Caki2 (cell line): Measurements from ENCODE around the gene FBXO4. TPM values are rescaled to one million over a fixed set of nuclear protein-coding genes. Genes with fewer than 3 reads are reported as not detected.
"Not testable (repeated sequence)": the region's sequence is repeated elsewhere in the genome, so short reads cannot be mapped to it uniquely, and the experiment has no call there.

Experiments
- DNase-seq: peaks from one replicate; pipeline ENCODE4 v3.0.0-alpha.2; 2015; ENCODE audit warnings: low read depth
- in situ Hi-C: cut with HindIII; loops from 2 replicates; pipeline ENCODE4 v1.10.0; 2016; ENCODE audit warnings: low sequenced_read_pairs, low pct_unique_long_range_greater_than_20kb, mixed read lengths
- total RNA-seq: library from RNA; depleted of rRNA; stranded (reverse); fragments of >200 nt; shearing (Covaris generic); gene quantifications from 2 replicates; pipeline ENCODE4 v1.2.3, GENCODE V29; 2014; ENCODE audit warnings: low replicate concordance; rRNA removed

FBXO4 gene
- total RNA-seq, 1 experiment from 2014 or later = 20.6 TPM

DNA sequence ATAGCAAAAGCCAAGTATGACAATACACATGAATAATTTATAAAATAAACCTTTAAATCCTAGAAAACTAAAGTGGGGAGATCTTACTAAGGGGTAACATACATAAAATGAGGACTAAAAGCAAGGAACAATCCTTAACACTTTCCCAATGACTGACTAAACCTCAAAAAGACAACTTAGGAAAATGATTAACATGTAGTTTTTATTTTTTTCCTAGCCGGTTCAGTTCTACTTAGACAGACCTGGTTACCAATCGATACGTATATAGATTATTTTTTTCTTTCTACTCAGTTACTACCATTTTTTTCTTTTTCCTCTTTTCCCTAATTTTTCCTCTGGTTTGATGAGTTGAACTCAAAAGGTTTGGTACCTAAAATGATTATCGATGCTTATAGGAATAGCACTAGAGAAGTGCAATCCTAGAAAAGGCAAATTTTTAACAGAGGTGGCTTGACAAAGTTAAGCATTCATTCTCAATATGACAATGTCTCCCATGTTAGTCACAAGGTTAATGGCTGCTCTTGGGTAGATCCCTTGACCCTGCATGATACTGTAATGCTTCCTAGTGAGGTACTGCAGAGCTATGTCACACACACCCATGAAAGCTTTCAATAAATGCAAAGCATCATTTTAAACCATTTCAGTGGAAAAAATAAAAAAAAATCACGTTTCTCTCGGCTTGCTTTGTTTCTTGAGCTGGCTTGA is 41.5 kb downstream of the FBXO4 start:
- in situ Hi-C loops = no loop called here
- no peak for DNase-seq

DNA sequence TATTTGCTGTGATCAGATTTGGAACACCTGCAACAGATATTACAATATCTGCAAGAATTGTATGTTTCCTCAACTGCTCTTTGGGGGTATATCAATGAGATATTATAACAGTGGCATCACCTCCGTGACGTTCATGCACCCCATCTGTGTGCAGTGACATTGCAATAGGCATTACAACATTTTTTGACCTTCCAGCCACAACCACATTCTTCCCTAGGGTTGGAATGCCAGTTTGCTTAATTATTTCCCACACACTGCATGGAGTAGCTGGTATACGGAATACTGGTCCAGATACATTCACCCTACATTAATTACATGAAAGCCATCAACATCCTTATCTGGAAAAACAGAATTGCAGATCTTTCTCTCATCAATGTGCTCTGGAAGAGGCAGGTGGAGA is 42.3 kb downstream of the FBXO4 start:
- no peak for DNase-seq
- in situ Hi-C loops = no loop called here

DNA sequence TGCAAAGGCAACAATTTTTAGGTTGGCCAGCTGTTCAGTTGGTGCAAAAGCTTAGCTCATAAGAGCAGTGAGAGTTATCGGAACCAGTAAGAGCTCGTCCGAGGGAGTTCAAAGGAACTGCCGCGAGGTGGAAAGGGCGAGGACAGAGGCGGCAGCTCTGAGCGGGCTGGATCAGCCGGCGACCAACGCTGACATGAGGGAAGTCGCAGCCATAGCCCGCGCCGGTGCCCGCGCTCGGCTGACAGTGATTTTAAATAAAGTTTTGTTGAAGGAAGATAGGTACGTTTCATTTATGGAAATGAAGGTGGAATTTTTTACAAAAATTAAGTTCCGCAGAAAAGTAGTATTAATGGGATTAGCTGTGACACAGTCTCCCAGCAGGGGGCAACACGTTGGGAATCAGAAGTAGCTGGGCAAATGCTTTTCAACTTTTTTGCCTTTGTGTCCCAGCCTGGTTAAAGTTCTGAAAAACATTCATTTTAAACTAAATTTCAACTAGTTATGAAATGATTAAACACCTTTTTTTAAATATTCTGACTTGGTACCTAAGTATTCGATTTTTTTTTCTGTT is 43.2 kb downstream of the FBXO4 start:
- DNase-seq = no peak
- in situ Hi-C loops = no loop called here

DNA sequence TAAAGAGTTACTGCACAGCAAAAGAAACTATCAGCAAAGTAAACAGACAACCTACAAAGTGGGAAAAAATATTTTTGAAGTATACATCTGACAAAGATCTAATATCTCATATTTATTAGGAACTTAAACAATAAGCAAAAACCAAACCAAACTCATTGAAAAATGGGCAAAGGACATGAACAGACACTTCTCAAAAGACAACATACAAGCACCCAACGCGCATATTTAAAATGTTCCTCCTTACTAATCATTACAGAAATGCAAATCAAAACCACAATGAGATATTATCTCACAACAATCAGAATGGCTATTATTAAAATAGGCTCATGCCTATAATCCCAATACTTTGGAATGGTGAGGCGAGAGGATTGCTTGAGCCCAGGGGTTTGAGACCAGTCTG is 48.0 kb downstream of the FBXO4 start:
- no peak for DNase-seq
- in situ Hi-C loops = no loop called here

DNA sequence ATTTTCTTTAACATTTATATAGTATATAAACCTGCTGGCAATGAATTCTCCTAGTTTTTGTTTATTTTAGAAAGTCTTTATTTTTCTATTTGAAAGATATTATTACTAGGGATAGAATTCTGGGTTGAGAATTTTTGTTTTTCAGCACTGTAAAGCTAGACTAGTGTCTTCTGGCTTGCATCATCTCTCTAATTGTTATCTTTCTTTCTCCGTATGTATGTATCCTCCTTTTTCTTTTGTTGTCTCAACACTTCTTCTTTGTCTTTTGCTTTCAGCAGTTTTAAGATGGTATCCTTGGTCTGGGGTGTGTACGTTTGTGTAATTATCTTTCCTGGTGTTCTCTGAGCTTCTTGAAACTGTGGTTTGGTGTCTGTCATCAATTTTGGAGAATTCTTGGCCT is 48.8 kb downstream of the FBXO4 start:
- in situ Hi-C loops = no loop called here
- no peak for DNase-seq

DNA sequence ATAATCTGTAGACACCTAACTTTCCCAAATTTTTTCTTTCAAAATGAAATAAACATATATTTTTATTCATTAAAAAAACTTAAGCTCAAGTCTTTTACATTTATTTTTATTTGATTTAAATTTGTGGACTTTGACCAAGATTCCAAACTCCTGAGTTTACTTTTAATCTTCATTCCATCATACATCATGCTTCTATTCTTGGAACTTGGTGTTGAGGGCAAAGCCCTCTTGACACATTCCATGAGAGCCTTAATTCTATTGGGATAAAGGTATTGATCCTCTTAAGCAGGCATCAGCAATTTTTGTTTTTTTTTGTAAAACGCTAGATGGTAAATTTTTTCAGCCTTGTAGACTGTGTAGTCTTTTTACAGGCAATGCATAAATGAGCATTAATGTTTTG is 53.6 kb downstream of the FBXO4 start:
- no peak for DNase-seq
- in situ Hi-C loops = no loop called here

DNA sequence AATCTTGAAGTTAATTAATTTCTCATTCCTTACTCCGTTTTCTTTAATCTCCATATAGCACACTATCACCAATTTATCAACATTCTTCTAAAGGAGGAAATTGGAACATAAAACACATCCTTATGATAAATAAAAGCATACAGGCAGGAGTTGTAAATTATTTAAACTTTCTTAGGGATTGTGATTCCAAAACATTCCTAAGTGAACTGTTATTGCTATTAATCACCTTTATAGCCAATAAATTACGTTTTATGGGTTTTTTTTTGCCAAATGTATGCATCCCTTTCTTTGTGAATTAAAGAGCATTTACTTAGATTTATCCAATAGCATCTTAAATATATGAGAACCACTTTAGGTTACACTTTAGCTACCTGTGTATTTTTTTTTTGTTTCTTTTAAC is 55.3 kb downstream of the FBXO4 start:
- in situ Hi-C loops = no loop called here
- no peak for DNase-seq

DNA sequence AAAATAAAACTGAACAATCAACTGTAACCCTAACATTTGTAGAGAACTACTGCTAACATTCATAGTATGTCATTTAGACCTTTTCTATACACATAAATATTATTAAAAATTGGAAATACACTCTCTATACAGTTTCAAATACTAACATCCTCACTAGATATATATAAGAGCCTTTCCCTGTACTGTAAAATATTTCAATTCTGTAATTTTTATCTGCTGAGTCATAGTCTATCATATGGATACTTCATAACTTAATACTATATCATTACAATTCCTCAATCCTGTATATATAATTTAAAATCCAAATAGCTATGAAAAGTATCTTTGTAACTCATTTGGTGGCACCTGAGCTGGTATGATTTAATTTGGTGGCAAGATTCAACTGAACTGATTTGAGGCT is 55.8 kb downstream of the FBXO4 start:
- in situ Hi-C loops = no loop called here

DNA sequence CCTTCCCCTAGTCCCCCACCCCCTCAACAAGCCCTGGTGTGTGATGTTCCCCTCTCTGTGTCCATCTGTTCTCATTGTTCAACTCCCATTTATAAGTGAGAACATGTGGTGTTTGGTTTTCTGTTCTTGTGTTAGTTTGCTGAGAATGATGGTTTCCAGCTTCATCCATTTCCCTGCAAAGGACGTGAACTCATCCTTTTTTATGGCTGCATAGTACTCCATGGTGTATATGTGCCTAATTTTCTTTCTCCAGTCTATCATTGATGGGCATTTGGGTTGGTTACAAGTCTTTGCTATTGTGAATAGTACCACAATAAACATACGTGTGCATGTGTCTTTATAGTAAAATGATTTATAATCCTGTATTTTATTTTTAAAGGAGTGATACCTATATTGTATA is 57.8 kb downstream of the FBXO4 start:
- in situ Hi-C loops, DNase-seq: not testable (repeated sequence)

More for the DNA sequence above, 55.8 kb downstream of the FBXO4 start:
- no peak for DNase-seq

DNA sequence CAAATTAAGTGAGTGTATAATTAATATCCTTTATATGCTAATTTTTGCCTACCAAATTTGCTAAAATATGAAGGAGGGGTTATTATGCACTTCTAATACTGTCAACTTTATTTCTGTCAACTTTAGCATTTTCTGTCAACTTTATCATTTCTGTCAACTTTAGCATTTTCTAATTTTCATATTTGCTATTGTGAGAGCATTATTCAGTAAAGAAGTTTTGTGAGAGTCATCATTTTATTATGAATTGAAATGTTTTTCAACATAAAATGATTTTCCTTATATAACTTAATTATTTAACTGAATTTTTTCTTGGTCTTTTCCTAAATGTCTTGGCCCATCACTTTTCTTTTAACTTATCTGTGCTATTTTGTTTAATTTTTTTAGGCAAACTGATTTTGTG is 58.2 kb downstream of the FBXO4 start:
- DNase-seq = no peak
- in situ Hi-C loops = no loop called here

DNA sequence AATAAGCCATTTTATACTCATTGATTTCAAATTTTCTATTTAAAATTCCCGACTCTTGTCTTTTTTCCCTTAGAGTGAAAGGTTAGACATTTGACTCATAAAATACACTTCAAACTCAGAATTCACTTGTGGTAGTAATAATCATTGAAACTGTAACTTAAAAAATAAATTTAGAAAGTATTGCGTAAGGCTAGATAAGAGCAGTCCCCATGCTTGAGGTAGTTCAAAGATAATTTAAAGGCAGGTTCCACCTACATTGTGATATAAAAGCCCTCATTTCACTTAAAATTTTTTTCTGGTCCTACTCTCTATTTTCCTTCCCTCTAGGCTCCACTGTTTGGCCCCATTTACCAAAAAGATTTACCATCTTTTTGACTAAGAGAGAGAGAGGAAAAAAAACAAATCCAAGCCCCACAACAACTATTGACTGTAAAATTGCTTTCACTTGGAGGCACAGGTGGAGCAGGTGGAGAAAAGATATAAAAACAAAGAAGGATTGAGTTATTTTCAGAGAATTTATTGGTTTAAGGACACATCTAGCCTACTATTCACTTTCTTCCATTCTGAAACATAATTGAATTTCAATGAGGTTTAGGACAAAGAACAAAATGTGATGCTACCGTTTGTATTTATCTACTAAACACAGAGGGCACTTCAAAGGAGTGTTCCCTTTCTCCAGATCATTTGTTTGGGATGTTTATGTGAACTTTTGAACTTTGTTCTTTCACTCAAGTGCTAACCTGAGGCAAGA is 61.0 kb downstream of the FBXO4 start:
- in situ Hi-C loops = no loop called here
- no peak for DNase-seq

Other genes with a start within 250 kb of the FBXO4 start
- 4.5 and 12.4 TPM in 2 replicates for gene OXCT1, start 54.9 kb upstream of the FBXO4 start, total RNA-seq
- 4.0 and 7.1 TPM in 2 replicates for gene RIMOC1, start 20.9 kb upstream of the FBXO4 start, total RNA-seq